ENCODE measurements around the gene PDXP.
A peak's percentile ranks its signal among the peaks of the same experiment; 100 is the strongest.

The PDXP gene

GRCh38 chr22:37636186-37636948, 22.2 kb upstream of the PDXP start:
- Histone ChIP-seq H3K9me2 (replicated peaks; ENCODE audit: insufficient read depth, low read length) (no peaks in the 10 kb centered on the region), H3K4me3 (ENCODE audit: low read length) (no peak overlapping the region), H3K27ac (ENCODE audit: low read length) (peak overlapping the region; percentile 57; the same call in 1 of the 2 replicates), H3K9ac (ENCODE audit: low read length) (peak overlapping the region; percentile 15; the same call in 1 of the 2 replicates), H3K9me3 (replicated peaks; ENCODE audit: insufficient read depth, low read length) (no peaks in the 10 kb centered on the region), H3F3A (ENCODE audit: insufficient read depth, low read length) (peaks cover 34% of the 10 kb centered on the region), H3K27me3 (replicated peaks; ENCODE audit: insufficient read depth, low read length) (no peaks in the 10 kb centered on the region), H3K36me3 (replicated peaks; ENCODE audit: insufficient read depth, low read length) (no peaks in the 10 kb centered on the region), H3K4me2 (ENCODE audit: low read depth, low read length) (peak overlapping the region; percentile 21; the same call in 1 of the 2 replicates), H3K79me2 (ENCODE audit: low read length) (peaks cover 13% of the 10 kb centered on the region), H3K4me1 (ENCODE audit: low read length) (peaks cover 31% of the 10 kb centered on the region), H2AFZ (ENCODE audit: low read length) (no peak overlapping the region), H4K20me1 (ENCODE audit: insufficient read depth, low read length) (no peaks in the 10 kb centered on the region)
- TF ChIP-seq CTCF (IDR thresholded peaks at IDR 0.05; ENCODE audit: low read length): peak; percentile 39
- TF ChIP-seq EZH2phosphoT487 (IDR thresholded peaks at IDR 0.05; ENCODE audit: low read length): no peak
- DNase-seq: peak; percentile 74

GRCh38 chr22:37636949-37637273, 21.6 kb upstream of the PDXP start:
- H3K4me2 ChIP-seq (ENCODE audit: low read depth, low read length): peak overlapping the region; percentile 21; the same call in 1 of the 2 replicates
- no peaks in the 10 kb centered on the region for H3K9me2 ChIP-seq (replicated peaks; ENCODE audit: insufficient read depth, low read length)
- no peak overlapping the region for H2AFZ ChIP-seq (ENCODE audit: low read length)
- no peaks in the 10 kb centered on the region for H4K20me1 ChIP-seq (ENCODE audit: insufficient read depth, low read length)
- H3K9ac ChIP-seq (ENCODE audit: low read length): no peak overlapping the region; the same call in 1 of the 2 replicates
- no peak for DNase-seq
- H3K36me3 ChIP-seq (replicated peaks; ENCODE audit: insufficient read depth, low read length): no peaks in the 10 kb centered on the region
- TF ChIP-seq EZH2 (optimal IDR thresholded peaks at IDR 0.05; ENCODE audit: low read depth, low read length) (no peak), EZH2phosphoT487 (IDR thresholded peaks at IDR 0.05; ENCODE audit: low read length) (no peak), CTCF (IDR thresholded peaks at IDR 0.05; ENCODE audit: low read length) (no peak)
- H3K27ac ChIP-seq (ENCODE audit: low read length): peak overlapping the region; percentile 57; the same call in 1 of the 2 replicates
- peaks cover 13% of the 10 kb centered on the region for H3K79me2 ChIP-seq (ENCODE audit: low read length)
- no peak overlapping the region for H3K4me3 ChIP-seq (ENCODE audit: low read length)
- no peaks in the 10 kb centered on the region for H3K9me3 ChIP-seq (replicated peaks; ENCODE audit: insufficient read depth, low read length)
- peaks cover 34% of the 10 kb centered on the region for H3F3A ChIP-seq (ENCODE audit: insufficient read depth, low read length)
- peaks cover 31% of the 10 kb centered on the region for H3K4me1 ChIP-seq (ENCODE audit: low read length)
- no peaks in the 10 kb centered on the region for H3K27me3 ChIP-seq (replicated peaks; ENCODE audit: insufficient read depth, low read length)

- TF ChIP-seq EZH2phosphoT487 (IDR thresholded peaks at IDR 0.05; ENCODE audit: low read length) (no peak), EZH2 (optimal IDR thresholded peaks at IDR 0.05; ENCODE audit: low read depth, low read length) (no peak), CTCF (IDR thresholded peaks at IDR 0.05; ENCODE audit: low read length) (no peak)
- Histone ChIP-seq H3F3A (ENCODE audit: insufficient read depth, low read length) (peaks cover 34% of the 10 kb centered on the region), H3K9me3 (replicated peaks; ENCODE audit: insufficient read depth, low read length) (no peaks in the 10 kb centered on the region), H2AFZ (ENCODE audit: low read length) (peak overlapping the region; percentile 64), H3K27ac (ENCODE audit: low read length) (peak overlapping the region; percentile 47; the same call in 1 of the 2 replicates), H3K4me2 (ENCODE audit: low read depth, low read length) (peak overlapping the region; percentile 88), H3K9me2 (replicated peaks; ENCODE audit: insufficient read depth, low read length) (no peaks in the 10 kb centered on the region), H3K79me2 (ENCODE audit: low read length) (peaks cover 13% of the 10 kb centered on the region), H3K27me3 (replicated peaks; ENCODE audit: insufficient read depth, low read length) (no peaks in the 10 kb centered on the region), H3K4me3 (ENCODE audit: low read length) (peak overlapping the region; percentile 85), H3K4me1 (ENCODE audit: low read length) (peaks cover 31% of the 10 kb centered on the region), H3K9ac (ENCODE audit: low read length) (peak overlapping the region; percentile 74; the same call in 1 of the 2 replicates), H3K36me3 (replicated peaks; ENCODE audit: insufficient read depth, low read length) (no peaks in the 10 kb centered on the region), H4K20me1 (ENCODE audit: insufficient read depth, low read length) (no peaks in the 10 kb centered on the region)
- DNase-seq: peak; percentile 76
Observed at GRCh38 chr22:37638391-37639069, 20.0 kb upstream of the PDXP start.
